Activated CD4-positive, alpha-beta T cell treated with anti-CD3 and anti-CD28 coated beads for 36 hours (primary cell): ENCODE data around the gene NFAT5. TPM values are rescaled to one million over a fixed set of nuclear protein-coding genes. Genes with fewer than 3 reads are reported as not detected.
"Not testable (repeated sequence)": the region's sequence is repeated elsewhere in the genome, so short reads cannot be mapped to it uniquely, and the experiment has no call there.

ENCODE experiments used
- ATAC-seq: fragments of 200-7000 bp; cut with Tn5 transposase; one replicate; pipeline ENCODE4 v1.10.0; 2021; ENCODE audit warnings: mild to moderate bottlenecking, moderate library complexity
- CTCF ChIA-PET: fragments of 350-600 bp; sonication (Branson Sonifier 250); formaldehyde crosslinking; loops from one replicate; lab custom pipeline; 2021; ENCODE audit warnings: antibody characterized with exemption; lab: Charles Lee
- POLR2A ChIA-PET: fragments of 350-600 bp; sonication (Branson Sonifier 250); formaldehyde crosslinking; loops from one replicate; lab custom pipeline; 2021; ENCODE audit warnings: antibody characterized with exemption, inconsistent platforms; lab: Charles Lee
- DNase-seq: peaks from one replicate; pipeline ENCODE4 v3.0.0-alpha.2; 2020
- H3K27ac Mint-ChIP-seq: one replicate; pipeline ENCODE4 v1.8.0; 2021; ENCODE audit warnings: mixed read lengths
- H3K27me3 Mint-ChIP-seq: one replicate; pipeline ENCODE4 v1.8.0; 2021; ENCODE audit warnings: mixed read lengths
- H3K36me3 Mint-ChIP-seq: one replicate; pipeline ENCODE4 v1.8.0; 2021; ENCODE audit warnings: low read depth, mixed read lengths
- H3K4me1 Mint-ChIP-seq: one replicate; pipeline ENCODE4 v1.8.0; 2021; ENCODE audit warnings: mixed read lengths
- H3K4me3 Mint-ChIP-seq: one replicate; pipeline ENCODE4 v1.8.0; 2021; ENCODE audit warnings: mild to moderate bottlenecking, moderate library complexity, mixed read lengths
- H3K9me3 Mint-ChIP-seq: one replicate; pipeline ENCODE4 v1.8.0; 2021; ENCODE audit warnings: low read depth, mixed read lengths
- intact Hi-C, 2 experiments: fragments of 100-400 bp; cut with DNase I in 1 of 2; cut with micrococcal nuclease in 1 of 2; formaldehyde crosslinking; loops; one replicate each; pipeline versions ENCODE4 v1.14.2 to v1.15.1; 2022 to 2024; cut with DNase I, micrococcal nuclease
- total RNA-seq, 2 experiments: library from RNA; stranded (reverse); gene quantifications; one replicate each; pipeline ENCODE4 v1.2.3, GENCODE V29; 2021

The NFAT5 gene
- total RNA-seq, 2 experiments from 2014 or later = 29.6 to 37.9 TPM

- no peak for ATAC-seq
- no peak for DNase-seq
- H3K27ac Mint-ChIP-seq = no peak overlapping the region
- ChIA-PET CTCF (interaction anchor here (0.6 to 3.0 kb wide), 7 partner anchors 9 to 186 kb away, joined by 3 to 12 read pairs (median 4); no protein-coding TSS in a partner anchor), POLR2A (interaction anchor here (0.6 kb wide), 1 partner anchor 12 kb away, joined by 4 read pairs; no protein-coding TSS in a partner anchor)
- no peaks in the 10 kb centered on the region for H3K9me3 Mint-ChIP-seq
- H3K4me1 Mint-ChIP-seq = peaks cover 40% of the 10 kb centered on the region
- intact Hi-C loops = loop anchor here (5.0 to 10.0 kb wide), 3 partner anchors 39 to 1484 kb away; partner anchors contain the start of genes COG8 (in 1 of the 2), NFATC3 (in 1 of the 2), NIP7 (in 1 of the 2) and PDF (in 1 of the 2)
- H3K4me3 Mint-ChIP-seq = peak overlapping the region; percentile 99
- H3K36me3 Mint-ChIP-seq = peaks cover 30% of the 10 kb centered on the region
- H3K27me3 Mint-ChIP-seq = no peaks in the 10 kb centered on the region
These were observed 2.9 kb downstream of the NFAT5 start for GRCh38 chr16:69568676-69569075.

GRCh38 chr16:69578771-69579170 is 13.0 kb downstream of the NFAT5 start:
- H3K27me3 Mint-ChIP-seq, ATAC-seq, intact Hi-C loops, H3K27ac Mint-ChIP-seq, H3K4me3 Mint-ChIP-seq, H3K36me3 Mint-ChIP-seq, H3K9me3 Mint-ChIP-seq, POLR2A ChIA-PET, DNase-seq: not testable (repeated sequence)
- H3K4me1 Mint-ChIP-seq = peaks cover 36% of the 10 kb centered on the region
- CTCF ChIA-PET = interaction anchor here (1.7 kb wide), 1 partner anchor 10 kb away, joined by 6 read pairs; no protein-coding TSS in a partner anchor

- ChIA-PET CTCF (no interaction called here), POLR2A (no interaction called here)
- H3K27ac Mint-ChIP-seq = no peak overlapping the region
- no peak overlapping the region for H3K4me3 Mint-ChIP-seq
- DNase-seq (no peak), ATAC-seq (no peak)
- peaks cover 36% of the 10 kb centered on the region for H3K4me1 Mint-ChIP-seq
- peaks cover 7% of the 10 kb centered on the region for H3K36me3 Mint-ChIP-seq
- H3K27me3 Mint-ChIP-seq = no peaks in the 10 kb centered on the region
- H3K9me3 Mint-ChIP-seq = no peaks in the 10 kb centered on the region
- intact Hi-C loops = no loop called here
These were observed 14.2 kb downstream of the NFAT5 start for GRCh38 chr16:69579783-69580481.

GRCh38 chr16:69581297-69581696 is 15.5 kb downstream of the NFAT5 start:
- H3K27me3 Mint-ChIP-seq = no peaks in the 10 kb centered on the region
- peak; percentile 47 for ATAC-seq
- peaks cover 11% of the 10 kb centered on the region for H3K36me3 Mint-ChIP-seq
- ChIA-PET POLR2A (interaction anchor here (0.7 kb wide), 1 partner anchor 13 kb away, joined by 4 read pairs; no protein-coding TSS in a partner anchor), CTCF (no interaction called here)
- H3K9me3 Mint-ChIP-seq = no peaks in the 10 kb centered on the region
- H3K27ac Mint-ChIP-seq = no peak overlapping the region
- intact Hi-C loops = no loop called here
- DNase-seq = no peak
- peaks cover 36% of the 10 kb centered on the region for H3K4me1 Mint-ChIP-seq
- no peak overlapping the region for H3K4me3 Mint-ChIP-seq

GRCh38 chr16:69584493-69584892 is 18.7 kb downstream of the NFAT5 start:
- H3K27me3 Mint-ChIP-seq, ATAC-seq, DNase-seq, H3K4me3 Mint-ChIP-seq, H3K9me3 Mint-ChIP-seq, intact Hi-C loops, H3K27ac Mint-ChIP-seq: not testable (repeated sequence)
- peaks cover 39% of the 10 kb centered on the region for H3K4me1 Mint-ChIP-seq
- ChIA-PET POLR2A (interaction anchor here (0.6 kb wide), 1 partner anchor 394 kb away, joined by 3 read pairs; no protein-coding TSS in a partner anchor), CTCF (interaction anchor here (0.5 to 0.6 kb wide), 2 partner anchors 9 to 250 kb away, joined by 3 read pairs; no protein-coding TSS in a partner anchor)
- H3K36me3 Mint-ChIP-seq = peaks cover 19% of the 10 kb centered on the region

- DNase-seq (no peak), ATAC-seq (peak; percentile 51)
- intact Hi-C loops = no loop called here
- Mint-ChIP-seq H3K27me3 (no peaks in the 10 kb centered on the region), H3K9me3 (no peaks in the 10 kb centered on the region), H3K36me3 (peaks cover 25% of the 10 kb centered on the region), H3K4me3 (no peak overlapping the region), H3K4me1 (peaks cover 48% of the 10 kb centered on the region), H3K27ac (peak overlapping the region; percentile 60)
- CTCF ChIA-PET = interaction anchor here (0.9 kb wide), 1 partner anchor 165 kb away, joined by 3 read pairs; no protein-coding TSS in a partner anchor
- POLR2A ChIA-PET = interaction anchor here (0.7 kb wide), 2 partner anchors 120 to 178 kb away, joined by 3 to 4 read pairs; no protein-coding TSS in a partner anchor
These were observed 23.9 kb downstream of the NFAT5 start for GRCh38 chr16:69589434-69590269.

GRCh38 chr16:69590590-69590989 is 24.8 kb downstream of the NFAT5 start:
- H3K27me3 Mint-ChIP-seq = no peaks in the 10 kb centered on the region
- intact Hi-C loops = no loop called here
- H3K4me3 Mint-ChIP-seq = no peak overlapping the region
- ChIA-PET POLR2A (no interaction called here), CTCF (no interaction called here)
- H3K36me3 Mint-ChIP-seq = peaks cover 26% of the 10 kb centered on the region
- H3K27ac Mint-ChIP-seq = no peak overlapping the region
- peaks cover 52% of the 10 kb centered on the region for H3K4me1 Mint-ChIP-seq
- DNase-seq (no peak), ATAC-seq (no peak)
- H3K9me3 Mint-ChIP-seq = no peaks in the 10 kb centered on the region

- DNase-seq (no peak), ATAC-seq (no peak)
- ChIA-PET POLR2A (no interaction called here), CTCF (no interaction called here)
- Mint-ChIP-seq H3K9me3 (no peaks in the 10 kb centered on the region), H3K27me3 (no peaks in the 10 kb centered on the region), H3K36me3 (peaks cover 20% of the 10 kb centered on the region), H3K27ac (no peak overlapping the region), H3K4me1 (peaks cover 54% of the 10 kb centered on the region), H3K4me3 (no peak overlapping the region)
- intact Hi-C loops = no loop called here
These were observed 28.0 kb downstream of the NFAT5 start for GRCh38 chr16:69593751-69594255.

- Mint-ChIP-seq H3K36me3 (peaks cover 20% of the 10 kb centered on the region), H3K4me1 (peaks cover 52% of the 10 kb centered on the region), H3K9me3 (no peaks in the 10 kb centered on the region), H3K27ac (peak overlapping the region; percentile 80), H3K27me3 (no peaks in the 10 kb centered on the region), H3K4me3 (no peak overlapping the region)
- DNase-seq (no peak), ATAC-seq (peak; percentile 53)
- ChIA-PET POLR2A (no interaction called here), CTCF (interaction anchor here (2.3 kb wide), 1 partner anchor 199 kb away, joined by 5 read pairs; no protein-coding TSS in a partner anchor)
- intact Hi-C loops = no loop called here
These were observed 29.6 kb downstream of the NFAT5 start for GRCh38 chr16:69595127-69596036.

- intact Hi-C loops = no loop called here
- POLR2A ChIA-PET = interaction anchor here (0.7 kb wide), 1 partner anchor 21 kb away, joined by 4 read pairs; no protein-coding TSS in a partner anchor
- DNase-seq (no peak), ATAC-seq (no peak)
- Mint-ChIP-seq H3K4me3 (no peak overlapping the region), H3K27ac (no peak overlapping the region), H3K9me3 (no peaks in the 10 kb centered on the region), H3K36me3 (peaks cover 14% of the 10 kb centered on the region), H3K4me1 (peaks cover 45% of the 10 kb centered on the region), H3K27me3 (no peaks in the 10 kb centered on the region)
- CTCF ChIA-PET = interaction anchor here (0.6 to 2.3 kb wide), 2 partner anchors 200 to 1087 kb away, joined by 3 to 5 read pairs; no protein-coding TSS in a partner anchor
These were observed 31.0 kb downstream of the NFAT5 start for GRCh38 chr16:69596801-69597200.
